ENCODE measurements around the gene ABCB6.

Gene ABCB6

DNA sequence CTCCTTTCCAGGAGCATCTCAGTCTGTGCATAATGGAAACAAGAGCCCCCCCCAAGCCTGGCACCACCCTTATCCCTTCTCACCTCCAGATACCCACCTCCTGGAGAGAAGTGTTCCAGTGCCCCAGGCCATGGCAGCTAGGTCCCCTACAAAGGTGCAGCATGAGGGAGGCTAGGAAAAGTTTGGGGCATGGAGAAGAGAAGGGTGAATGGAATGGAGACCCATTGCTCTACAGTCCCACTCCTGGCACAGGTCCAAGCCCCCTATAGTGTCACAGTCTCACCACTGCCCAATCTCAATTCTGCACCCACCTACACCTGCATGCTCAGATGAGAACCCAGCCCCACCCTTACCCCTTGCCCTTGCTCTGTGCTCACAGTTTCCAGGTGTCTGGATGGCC, 49.8 kb downstream of the ABCB6 start:
- DNase-seq (ENCODE audit: low read depth in 3 of 3), result no peak

DNA sequence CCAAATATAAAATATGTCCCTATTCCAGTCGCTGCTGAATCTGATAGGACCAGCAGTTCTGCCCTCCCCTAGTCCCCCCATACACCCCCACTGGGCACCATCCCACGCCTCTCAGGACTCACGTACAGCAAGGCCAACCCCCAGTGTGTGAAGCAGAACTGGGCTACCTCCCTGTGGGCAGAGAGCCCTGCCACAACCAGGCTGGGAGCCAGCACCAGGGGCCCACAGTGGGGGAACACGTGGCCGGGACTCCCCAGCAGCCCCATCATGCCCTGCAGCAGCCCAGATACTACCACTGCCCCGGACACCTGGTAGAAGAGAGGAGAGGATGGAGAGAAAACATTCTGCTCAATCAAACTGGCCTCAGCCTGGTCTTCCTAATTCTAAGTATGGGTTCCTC, 50.2 kb downstream of the ABCB6 start:
- DNase-seq (ENCODE audit: low read depth in 3 of 3), result no peak

DNA sequence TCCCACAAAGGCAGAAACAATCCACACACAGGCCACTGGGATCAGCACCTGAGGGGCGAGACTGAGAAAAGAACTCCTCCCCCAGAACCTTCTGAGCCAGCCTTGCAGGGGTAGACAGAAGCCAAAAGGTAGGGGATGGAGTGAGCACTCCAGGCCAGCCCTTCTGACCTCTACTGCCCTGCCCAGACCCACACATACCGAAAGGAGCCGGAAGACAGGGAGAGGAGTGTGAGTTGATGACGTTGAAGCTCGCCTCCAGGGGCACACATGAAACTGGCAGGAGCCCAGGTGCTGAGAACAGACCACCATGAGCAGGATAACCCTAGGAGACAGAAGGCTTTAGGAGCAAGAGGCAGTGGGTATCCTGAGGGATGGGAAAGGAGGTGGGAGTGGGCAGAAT, 50.8 kb downstream of the ABCB6 start:
- no peak for DNase-seq (ENCODE audit: low read depth in 3 of 3)

- no peak for DNase-seq (ENCODE audit: low read depth in 3 of 3)
These were observed 53.5 kb downstream of the ABCB6 start for GRCh38 chr2:219165058-219165911.

- DNase-seq (ENCODE audit: low read depth in 3 of 3), result no peak
These were observed 55.6 kb downstream of the ABCB6 start for GRCh38 chr2:219163156-219163555.

- no peak for DNase-seq (ENCODE audit: low read depth in 3 of 3)
These were observed 57.7 kb downstream of the ABCB6 start for GRCh38 chr2:219161097-219161496.

- peak; percentile 90 to 96 (median 91) for DNase-seq (ENCODE audit: low read depth in 3 of 3)
These were observed 58.4 kb downstream of the ABCB6 start, which contains the start of gene NHEJ1 for GRCh38 chr2:219160186-219161017. Gene NHEJ1, minus strand, starts transcription at chr2:219160815. Its CDS starts 2,453 bp downstream, at chr2:219158362.
